ENCODE data around the gene PUS7.
"Not testable (repeated sequence)": the region's sequence is repeated elsewhere in the genome, so short reads cannot be mapped to it uniquely, and the experiment has no call there.

The PUS7 gene

GRCh38 chr7:105448181-105448580 is 73.9 kb downstream of the PUS7 start:
- in situ Hi-C loops (cut with HindIII; ENCODE audit: low pct_ligation_motif_present, low sequenced_read_pairs), result no loop called here
- DNase-seq, result no peak
- Histone ChIP-seq H3K36me3 (replicated peaks) (no peaks in the 10 kb centered on the region), H3K27me3 (replicated peaks) (no peaks in the 10 kb centered on the region), H3K4me3 (ENCODE audit: low read depth, low read length) (no peak overlapping the region), H3K27ac (no peak overlapping the region)
- TF ChIP-seq CTCF (IDR thresholded peaks at IDR 0.05; ENCODE audit: low read depth, low read length, missing control alignments), result no peak

- in situ Hi-C loops (cut with HindIII; ENCODE audit: low pct_ligation_motif_present, low sequenced_read_pairs), result no loop called here
- TF ChIP-seq CTCF (IDR thresholded peaks at IDR 0.05; ENCODE audit: low read depth, low read length, missing control alignments), result no peak
- H3K36me3 ChIP-seq (replicated peaks), result no peaks in the 10 kb centered on the region
- no peaks in the 10 kb centered on the region for H3K27me3 ChIP-seq (replicated peaks)
- H3K4me3 ChIP-seq (ENCODE audit: low read depth, low read length), result no peak overlapping the region
- no peak overlapping the region for H3K27ac ChIP-seq
- no peak for DNase-seq
Observed at GRCh38 chr7:105444342-105444987, 77.6 kb downstream of the PUS7 start.

GRCh38 chr7:105442214-105442613 is 79.9 kb downstream of the PUS7 start:
- in situ Hi-C loops (cut with HindIII; ENCODE audit: low pct_ligation_motif_present, low sequenced_read_pairs); H3K36me3 ChIP-seq (replicated peaks); H3K4me3 ChIP-seq (ENCODE audit: low read depth, low read length); DNase-seq; H3K27ac ChIP-seq; H3K27me3 ChIP-seq (replicated peaks): not testable (repeated sequence)

GRCh38 chr7:105439174-105439893 is 82.7 kb downstream of the PUS7 start:
- in situ Hi-C loops (cut with HindIII; ENCODE audit: low pct_ligation_motif_present, low sequenced_read_pairs), result no loop called here

GRCh38 chr7:105438847-105439173 is 83.3 kb downstream of the PUS7 start:
- Histone ChIP-seq H3K36me3 (replicated peaks) (no peaks in the 10 kb centered on the region), H3K4me3 (ENCODE audit: low read depth, low read length) (no peak overlapping the region), H3K27me3 (replicated peaks) (no peaks in the 10 kb centered on the region), H3K27ac (no peak overlapping the region)
- TF ChIP-seq CTCF (IDR thresholded peaks at IDR 0.05; ENCODE audit: low read depth, low read length, missing control alignments), result no peak
- DNase-seq, result no peak
- in situ Hi-C loops (cut with HindIII; ENCODE audit: low pct_ligation_motif_present, low sequenced_read_pairs), result no loop called here

More at GRCh38 chr7:105439174-105439893, 82.7 kb downstream of the PUS7 start:
- no peaks in the 10 kb centered on the region for H3K36me3 ChIP-seq (replicated peaks)
- peak; percentile 7 for TF ChIP-seq CTCF (IDR thresholded peaks at IDR 0.05; ENCODE audit: low read depth, low read length, missing control alignments)
- H3K27me3 ChIP-seq (replicated peaks), result no peaks in the 10 kb centered on the region
- H3K4me3 ChIP-seq (ENCODE audit: low read depth, low read length), result no peak overlapping the region
- DNase-seq, result peak; percentile 28
- no peak overlapping the region for H3K27ac ChIP-seq

GRCh38 chr7:105438254-105438653 is 83.8 kb downstream of the PUS7 start:
- no peaks in the 10 kb centered on the region for H3K36me3 ChIP-seq (replicated peaks)
- no peak for TF ChIP-seq CTCF (IDR thresholded peaks at IDR 0.05; ENCODE audit: low read depth, low read length, missing control alignments)
- no peak overlapping the region for H3K27ac ChIP-seq
- H3K27me3 ChIP-seq (replicated peaks), result no peaks in the 10 kb centered on the region
- no peak overlapping the region for H3K4me3 ChIP-seq (ENCODE audit: low read depth, low read length)
- in situ Hi-C loops (cut with HindIII; ENCODE audit: low pct_ligation_motif_present, low sequenced_read_pairs), result no loop called here
- no peak for DNase-seq

GRCh38 chr7:105437356-105437755 is 84.7 kb downstream of the PUS7 start:
- H3K36me3 ChIP-seq (replicated peaks), result not testable (repeated sequence)

More at GRCh38 chr7:105437356-105437755, 84.7 kb downstream of the PUS7 start:
- H3K4me3 ChIP-seq (ENCODE audit: low read depth, low read length); DNase-seq; H3K27me3 ChIP-seq (replicated peaks); H3K27ac ChIP-seq; in situ Hi-C loops (cut with HindIII; ENCODE audit: low pct_ligation_motif_present, low sequenced_read_pairs): not testable (repeated sequence)
